B cell (primary cell): ENCODE results near the gene DPH7. TPM values are rescaled to one million over a fixed set of nuclear protein-coding genes. Genes with fewer than 3 reads are reported as not detected.

ENCODE experiments used
- ATAC-seq: fragments of 200-7000 bp; cut with Tn5 transposase; one replicate; pipeline ENCODE4 v1.10.0; 2021; ENCODE audit warnings: low read depth, mild to moderate bottlenecking, moderate number of reproducible peaks, moderate library complexity
- CTCF ChIA-PET: fragments of 350-600 bp; sonication (Branson Sonifier 250); formaldehyde crosslinking; loops from one replicate; lab custom pipeline; 2021; ENCODE audit warnings: antibody characterized with exemption, inconsistent platforms; lab: Charles Lee
- POLR2A ChIA-PET: fragments of 350-600 bp; sonication (Branson Sonifier 250); formaldehyde crosslinking; loops from one replicate; lab custom pipeline; 2021; ENCODE audit warnings: antibody characterized with exemption; lab: Charles Lee
- DNase-seq: peaks from one replicate; pipeline ENCODE4 v3.0.0; 2013
- H2AFZ ChIP-seq: 2 replicates; pipeline ENCODE4 v1.6.1; 2012; ENCODE audit warnings: mild to moderate bottlenecking, low read depth, low read length; ENCODE audit not compliant: insufficient read depth, poor library complexity, severe bottlenecking
- H3K27ac ChIP-seq, 2 donors: 1 replicate in 1 of 2; 2 replicates in 1 of 2; pipeline ENCODE4 v1.5.1; 2012 to 2013; ENCODE audit warnings: low read length in 2 of 2, mild to moderate bottlenecking in 2 of 2, moderate library complexity in 1 of 2
- H3K27me3 ChIP-seq, 4 experiments: fragments of 200-600 bp in 1 of 4; sonication (generic) in 1 of 4; replicated peaks in 1 of 4; 1 replicate in 2 of 4; 2 replicates in 2 of 4; pipeline versions ENCODE4 v1.6.1 to v1.7.0; 2013 to 2016; ENCODE audit warnings: low read length in 3 of 4, mild to moderate bottlenecking in 2 of 4, mixed read lengths in 1 of 4, moderate library complexity in 1 of 4; ENCODE audit not compliant: insufficient read depth in 4 of 4, control insufficient read depth in 3 of 4; ENCODE audit errors: control extremely low read depth in 1 of 4
- H3K36me3 ChIP-seq, 2 experiments: replicated peaks in 1 of 2; 1 replicate in 1 of 2; 2 replicates in 1 of 2; pipeline versions ENCODE4 v1.6.1 to v1.7.1; 2013; ENCODE audit warnings: low read length in 1 of 2; ENCODE audit not compliant: insufficient read depth in 2 of 2, control insufficient read depth in 1 of 2; ENCODE audit errors: control extremely low read depth in 1 of 2, extremely low read depth in 1 of 2
- H3K4me1 ChIP-seq, 2 donors: fragments of 200-600 bp in 1 of 2; sonication (generic) in 1 of 2; 1 replicate in 1 of 2; 2 replicates in 1 of 2; pipeline versions ENCODE4 v1.5.1 to v1.6.1; 2013 to 2017; ENCODE audit warnings: low read length in 2 of 2; ENCODE audit not compliant: control insufficient read depth in 2 of 2, insufficient read depth in 2 of 2
- H3K4me2 ChIP-seq: replicated peaks from 2 replicates; pipeline ENCODE3; 2012; ENCODE audit warnings: mild to moderate bottlenecking, low read depth, low read length; ENCODE audit not compliant: poor library complexity, severe bottlenecking
- H3K4me3 ChIP-seq, 5 experiments: fragments of 200-600 bp in 1 of 5; sonication (generic) in 1 of 5; 1 replicate in 3 of 5; 2 replicates in 2 of 5; pipeline versions ENCODE4 v1.5.1 to v1.7.0; 2011 to 2016; ENCODE audit warnings: low read length in 4 of 5, mild to moderate bottlenecking in 4 of 5, low read depth in 2 of 5, control low read depth in 1 of 5, moderate library complexity in 1 of 5; ENCODE audit not compliant: insufficient read depth in 1 of 5; ENCODE audit errors: control extremely low read depth in 1 of 5, extremely low read depth in 1 of 5
- H3K79me2 ChIP-seq: fragments of 200-600 bp; sonication (generic); one replicate; pipeline ENCODE4 v1.6.0; 2016; ENCODE audit warnings: low read length; ENCODE audit not compliant: control insufficient read depth, insufficient read depth
- H3K9ac ChIP-seq: fragments of 200-600 bp; sonication (generic); 2 replicates; pipeline ENCODE4 v1.6.1; 2017; ENCODE audit warnings: mild to moderate bottlenecking, low read length, moderate library complexity
- H3K9me3 ChIP-seq, 3 donors: one replicate each; pipeline versions ENCODE4 v1.6.1 to v1.7.1; 2013; ENCODE audit warnings: low read length in 2 of 3; ENCODE audit not compliant: control insufficient read depth in 2 of 3, insufficient read depth in 1 of 3; ENCODE audit errors: control extremely low read depth in 1 of 3
- H4K20me1 ChIP-seq: 2 replicates; pipeline ENCODE4 v1.6.0; 2012; ENCODE audit warnings: mild to moderate bottlenecking, low read length; ENCODE audit not compliant: insufficient read depth, control insufficient read depth, poor library complexity, severe bottlenecking
- H3K27ac Mint-ChIP-seq: one replicate; pipeline ENCODE4 v1.8.0; 2021; ENCODE audit warnings: mixed read lengths
- H3K27me3 Mint-ChIP-seq: one replicate; pipeline ENCODE4 v1.8.0; 2021; ENCODE audit warnings: mixed read lengths
- H3K4me1 Mint-ChIP-seq: one replicate; pipeline ENCODE4 v1.8.0; 2021; ENCODE audit warnings: mixed read lengths
- H3K4me3 Mint-ChIP-seq: one replicate; pipeline ENCODE4 v1.8.0; 2021; ENCODE audit warnings: mixed read lengths
- H3K9me3 Mint-ChIP-seq: one replicate; pipeline ENCODE4 v1.8.0; 2022; ENCODE audit warnings: mixed read lengths; ENCODE audit not compliant: insufficient read depth
- CTCF ChIP-seq: fragments of 200-600 bp; IDR thresholded peaks from one replicate; pipeline ENCODE4 v1.8.0; 2022; ENCODE audit warnings: antibody characterized with exemption, mild to moderate bottlenecking
- EZH2 ChIP-seq: IDR thresholded peaks from 2 replicates; pipeline ENCODE4 v1.6.1; 2012; ENCODE audit warnings: borderline replicate concordance, low read depth, mild to moderate bottlenecking, moderate library complexity, low read length; ENCODE audit not compliant: insufficient read depth, poor library complexity, severe bottlenecking
- WGBS: methylation state at CpG from one replicate; pipeline ENCODE4 v1.1.5; 2013; ENCODE audit warnings: missing lambda C conversion rate; ENCODE audit not compliant: insufficient coverage; 5-methylcytosine and 5-hydroxymethylcytosine counted together
- intact Hi-C: fragments of 100-400 bp; cut with micrococcal nuclease; formaldehyde crosslinking; loops from one replicate; pipeline ENCODE4 v1.10.0; 2022
- polyA plus RNA-seq: library from polyadenylated mRNA; depleted of rRNA; stranded (reverse); fragments of >200 nt; gene quantifications from 2 replicates; pipeline ENCODE4 v1.2.3, GENCODE V29; 2012
- total RNA-seq, 2 donors: library from RNA; stranded (reverse); fragments of 120-200 nt in 1 of 2; gene quantifications; 1 replicate in 1 of 2; 2 replicates in 1 of 2; pipeline versions ENCODE4 v1.2.3 to v1.2.4, GENCODE V29; 2013 to 2022

Gene DPH7
- total and polyA plus RNA-seq, 2 donors (not counting 1 experiment from before 2014, with no cell fraction given), result 64.7 to 93.8 TPM

DNA sequence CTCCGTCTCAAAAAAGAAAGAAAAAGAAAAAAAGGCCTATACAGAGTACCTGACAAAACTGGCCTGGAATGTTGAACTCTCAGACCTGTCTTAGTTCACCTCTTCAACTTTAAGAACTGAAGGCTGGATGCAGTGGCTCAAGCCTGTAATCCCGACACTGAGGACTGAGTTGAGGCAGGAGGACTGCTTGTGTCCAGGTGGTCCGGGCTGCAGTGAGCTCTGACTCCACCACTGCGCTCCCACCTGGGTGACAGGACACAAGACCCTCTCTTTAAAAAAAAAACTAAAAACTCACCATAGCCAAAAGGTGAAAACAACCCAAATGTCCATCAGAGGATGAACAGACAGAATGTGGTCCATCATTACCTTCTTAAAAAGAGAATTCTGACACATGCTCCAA is 20.6 kb downstream of the DPH7 start:
- no peaks in the 10 kb centered on the region for H3K9me3 ChIP-seq
- H3K4me3 Mint-ChIP-seq, result no peak overlapping the region
- no peaks in the 10 kb centered on the region for H3K9me3 Mint-ChIP-seq
- H3K27ac ChIP-seq, result no peak overlapping the region
- DNase-seq, result no peak
- intact Hi-C loops, result no loop called here
- H3K27me3 ChIP-seq, result no peaks in the 10 kb centered on the region
- H3K4me2 ChIP-seq, result no peak overlapping the region
- H3K4me3 ChIP-seq, result no peak overlapping the region
- H3K79me2 ChIP-seq, result no peaks in the 10 kb centered on the region
- no peak for ATAC-seq
- peaks cover 1% of the 10 kb centered on the region for H3K4me1 Mint-ChIP-seq
- no peaks in the 10 kb centered on the region for H3K4me1 ChIP-seq
- ChIA-PET POLR2A (no interaction called here), CTCF (interaction anchor here (0.6 kb wide), 1 partner anchor 211 kb away, joined by 4 read pairs; no protein-coding TSS in a partner anchor)
- H2AFZ ChIP-seq, result no peak overlapping the region
- no peaks in the 10 kb centered on the region for H3K27me3 Mint-ChIP-seq
- TF ChIP-seq EZH2 (no peak), CTCF (no peak)
- H3K9ac ChIP-seq, result no peak overlapping the region
- WGBS, result 94% methylated on average over 3 of the region's 4 CpGs
- no peaks in the 10 kb centered on the region for H4K20me1 ChIP-seq
- no peak overlapping the region for H3K27ac Mint-ChIP-seq
- H3K36me3 ChIP-seq, result peaks cover 2 to 34% of the 10 kb centered on the region in 2 experiments

- Mint-ChIP-seq H3K4me1 (peaks cover 4% of the 10 kb centered on the region), H3K27me3 (no peaks in the 10 kb centered on the region), H3K9me3 (no peaks in the 10 kb centered on the region), H3K27ac (no peak overlapping the region), H3K4me3 (no peak overlapping the region)
- TF ChIP-seq CTCF (no peak), EZH2 (no peak)
- Histone ChIP-seq H3K9me3 (peaks cover 0 to 3% (median 0%) of the 10 kb centered on the region in 3 donors), H3K79me2 (no peaks in the 10 kb centered on the region), H3K27ac (no peak overlapping the region), H3K27me3 (no peaks in the 10 kb centered on the region), H3K4me3 (no peak overlapping the region), H4K20me1 (peaks cover 4% of the 10 kb centered on the region), H3K9ac (no peak overlapping the region), H3K36me3 (peaks cover 2 to 26% of the 10 kb centered on the region in 2 experiments), H3K4me2 (no peak overlapping the region), H3K4me1 (peaks cover 0 to 5% of the 10 kb centered on the region in 2 donors), H2AFZ (no peak overlapping the region)
- DNase-seq (no peak), ATAC-seq (no peak)
- POLR2A ChIA-PET, result no interaction called here
- CTCF ChIA-PET, result no interaction called here
- intact Hi-C loops, result no loop called here
- WGBS, result 92% methylated on average over 24 of the region's 24 CpGs
Measured at GRCh38 chr9:137556069-137556838, 22.5 kb downstream of the DPH7 start.
